ENCODE data around the gene MYO10.

DNA sequence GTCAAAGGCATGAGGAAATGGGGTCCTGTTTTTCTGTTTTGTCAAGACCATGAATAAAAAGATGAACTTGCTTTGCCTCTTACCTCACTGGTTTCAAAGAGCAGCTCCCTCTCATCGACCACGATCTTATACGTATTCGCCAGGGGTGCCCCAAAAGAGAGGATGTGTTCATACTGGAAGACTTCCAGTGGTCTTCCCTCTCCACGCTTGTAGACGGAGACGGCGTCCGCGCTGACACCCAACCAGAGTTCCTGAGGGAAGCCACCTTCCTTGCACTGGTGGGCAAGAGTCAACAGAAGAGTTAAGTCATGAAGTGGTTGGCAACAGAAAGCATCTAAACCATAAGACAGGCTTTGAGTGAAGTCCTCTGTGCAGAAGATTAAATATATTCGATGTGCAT, 267.9 kb downstream of the MYO10 start:
- TF ChIP-seq, protein P1, sequence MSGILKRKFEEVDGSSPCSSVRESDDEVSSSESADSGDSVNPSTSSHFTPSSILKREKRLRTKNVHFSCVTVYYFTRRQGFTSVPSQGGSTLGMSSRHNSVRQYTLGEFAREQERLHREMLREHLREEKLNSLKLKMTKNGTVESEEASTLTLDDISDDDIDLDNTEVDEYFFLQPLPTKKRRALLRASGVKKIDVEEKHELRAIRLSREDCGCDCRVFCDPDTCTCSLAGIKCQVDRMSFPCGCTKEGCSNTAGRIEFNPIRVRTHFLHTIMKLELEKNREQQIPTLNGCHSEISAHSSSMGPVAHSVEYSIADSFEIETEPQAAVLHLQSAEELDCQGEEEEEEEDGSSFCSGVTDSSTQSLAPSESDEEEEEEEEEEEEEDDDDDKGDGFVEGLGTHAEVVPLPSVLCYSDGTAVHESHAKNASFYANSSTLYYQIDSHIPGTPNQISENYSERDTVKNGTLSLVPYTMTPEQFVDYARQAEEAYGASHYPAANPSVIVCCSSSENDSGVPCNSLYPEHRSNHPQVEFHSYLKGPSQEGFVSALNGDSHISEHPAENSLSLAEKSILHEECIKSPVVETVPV (CRISPR knock-in tag; IDR thresholded peaks at IDR 0.05), result no peak
- no peak for TF ChIP-seq ZNF8 (CRISPR knock-in tag; IDR thresholded peaks at IDR 0.05)
